Parathyroid adenoma (tissue), 2 donors: Measurements from ENCODE around the gene ETV3.

Experiments
- H2AFZ ChIP-seq: fragments of 300-600 bp; sonication (generic); one replicate; pipeline ENCODE4 v1.7.0; 2017; ENCODE audit warnings: antibody characterized with exemption, mild to moderate bottlenecking
- H3K27ac ChIP-seq: fragments of 300-600 bp; sonication (generic); one replicate; pipeline ENCODE4 v1.7.0; 2017
- H3K27me3 ChIP-seq: fragments of 300-600 bp; sonication (generic); one replicate; pipeline ENCODE4 v1.7.0; 2017; ENCODE audit warnings: low read length; ENCODE audit not compliant: control insufficient read depth, insufficient read depth
- H3K36me3 ChIP-seq: fragments of 300-600 bp; sonication (generic); one replicate; pipeline ENCODE4 v1.7.0; 2017; ENCODE audit warnings: low read length; ENCODE audit not compliant: control insufficient read depth, insufficient read depth
- H3K4me1 ChIP-seq: fragments of 300-600 bp; sonication (generic); one replicate; pipeline ENCODE4 v1.7.0; 2017; ENCODE audit warnings: control low read depth
- H3K4me2 ChIP-seq: fragments of 300-600 bp; sonication (generic); one replicate; pipeline ENCODE4 v1.7.0; 2017; ENCODE audit warnings: low read length
- H3K4me3 ChIP-seq: fragments of 300-600 bp; sonication (generic); one replicate; pipeline ENCODE4 v1.7.0; 2017; ENCODE audit warnings: low read depth, low read length
- H3K79me2 ChIP-seq: fragments of 300-600 bp; sonication (generic); one replicate; pipeline ENCODE4 v1.7.0; 2017; ENCODE audit warnings: control low read depth
- H3K9ac ChIP-seq: fragments of 300-600 bp; sonication (generic); one replicate; pipeline ENCODE4 v1.7.0; 2017; ENCODE audit warnings: mild to moderate bottlenecking
- H3K9me3 ChIP-seq: fragments of 300-600 bp; sonication (generic); one replicate; pipeline ENCODE4 v1.7.0; 2017; ENCODE audit warnings: low read length; ENCODE audit not compliant: control insufficient read depth
- TF ChIP-seq, protein P1 (sequence below): fragments of 300-600 bp; sonication (generic); IDR thresholded peaks from one replicate; pipeline ENCODE4 v1.7.0; 2017; ENCODE audit warnings: antibody characterized with exemption, mild to moderate bottlenecking
- donor health status: primary hyperparathyroidism.

ETV3 gene

DNA sequence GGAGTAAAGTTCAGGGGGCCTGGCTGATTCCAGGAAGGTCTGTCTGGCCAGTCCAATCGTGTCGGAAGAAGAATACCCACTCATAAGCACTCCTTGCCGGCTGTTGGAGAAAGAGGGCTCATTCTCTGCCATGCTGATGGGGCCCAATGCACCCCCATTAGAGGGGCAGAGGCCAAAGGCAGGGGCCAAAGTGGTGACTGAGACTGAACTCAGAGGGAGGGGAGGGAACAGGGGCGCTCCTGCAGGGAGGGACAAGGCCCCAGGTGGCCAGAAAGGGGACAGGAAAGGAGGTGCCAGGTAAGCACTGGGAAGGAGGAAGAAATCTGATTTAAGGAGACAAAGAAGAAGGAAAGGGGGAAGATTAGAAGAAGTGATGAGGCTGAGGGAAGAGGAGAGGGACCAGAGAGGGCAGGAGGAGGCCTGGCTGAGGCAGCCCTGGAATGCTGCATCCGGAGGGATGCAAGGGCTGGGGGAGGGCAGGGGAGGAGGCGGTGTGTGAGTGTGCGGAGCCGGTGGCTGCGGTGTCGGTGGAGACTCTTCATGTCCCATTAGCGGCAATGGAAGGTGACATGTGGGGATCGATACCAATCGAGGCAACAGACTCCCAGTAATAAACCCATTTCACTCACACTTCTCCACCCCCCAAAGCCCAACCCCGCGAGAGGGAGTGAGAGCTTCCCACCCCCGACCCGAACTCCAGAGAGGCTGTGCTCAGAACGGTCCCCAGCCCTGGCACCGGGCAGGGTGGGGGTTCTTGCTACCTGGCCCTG, 26.6 kb downstream of the ETV3 start:
- no peaks in the 10 kb centered on the region for H3K27me3 ChIP-seq
- no peak overlapping the region for H3K4me3 ChIP-seq
- no peak overlapping the region for H3K4me2 ChIP-seq
- no peaks in the 10 kb centered on the region for H3K4me1 ChIP-seq
- no peak overlapping the region for H3K27ac ChIP-seq
- no peak overlapping the region for H2AFZ ChIP-seq
- H3K36me3 ChIP-seq: no peaks in the 10 kb centered on the region
- no peaks in the 10 kb centered on the region for H3K79me2 ChIP-seq
- TF ChIP-seq, protein P1, sequence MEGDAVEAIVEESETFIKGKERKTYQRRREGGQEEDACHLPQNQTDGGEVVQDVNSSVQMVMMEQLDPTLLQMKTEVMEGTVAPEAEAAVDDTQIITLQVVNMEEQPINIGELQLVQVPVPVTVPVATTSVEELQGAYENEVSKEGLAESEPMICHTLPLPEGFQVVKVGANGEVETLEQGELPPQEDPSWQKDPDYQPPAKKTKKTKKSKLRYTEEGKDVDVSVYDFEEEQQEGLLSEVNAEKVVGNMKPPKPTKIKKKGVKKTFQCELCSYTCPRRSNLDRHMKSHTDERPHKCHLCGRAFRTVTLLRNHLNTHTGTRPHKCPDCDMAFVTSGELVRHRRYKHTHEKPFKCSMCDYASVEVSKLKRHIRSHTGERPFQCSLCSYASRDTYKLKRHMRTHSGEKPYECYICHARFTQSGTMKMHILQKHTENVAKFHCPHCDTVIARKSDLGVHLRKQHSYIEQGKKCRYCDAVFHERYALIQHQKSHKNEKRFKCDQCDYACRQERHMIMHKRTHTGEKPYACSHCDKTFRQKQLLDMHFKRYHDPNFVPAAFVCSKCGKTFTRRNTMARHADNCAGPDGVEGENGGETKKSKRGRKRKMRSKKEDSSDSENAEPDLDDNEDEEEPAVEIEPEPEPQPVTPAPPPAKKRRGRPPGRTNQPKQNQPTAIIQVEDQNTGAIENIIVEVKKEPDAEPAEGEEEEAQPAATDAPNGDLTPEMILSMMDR: no peak
- no peaks in the 10 kb centered on the region for H3K9me3 ChIP-seq
- H3K9ac ChIP-seq: no peak overlapping the region

DNA sequence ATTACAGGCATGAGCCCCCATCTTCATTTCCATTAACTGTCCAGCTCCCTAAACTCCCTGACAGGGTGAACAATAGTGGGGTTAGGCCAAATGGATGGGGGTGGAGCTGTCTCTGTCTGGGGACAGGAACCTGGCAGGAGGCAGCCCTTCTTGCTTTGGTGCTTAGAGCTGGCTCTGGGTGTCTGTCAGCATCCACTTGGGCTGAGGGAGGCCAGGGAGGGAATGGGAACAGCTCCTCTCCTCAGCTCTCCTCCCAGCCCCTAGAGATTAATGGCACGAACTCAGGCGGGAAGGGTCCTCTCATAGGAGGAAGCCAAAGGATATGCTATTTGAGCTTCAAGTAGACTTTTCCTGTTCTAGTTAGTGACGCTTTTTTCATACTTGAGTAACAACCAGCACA, 27.5 kb downstream of the ETV3 start:
- Histone ChIP-seq H3K36me3 (no peaks in the 10 kb centered on the region), H3K79me2 (no peaks in the 10 kb centered on the region), H3K27ac (no peak overlapping the region), H3K4me1 (no peaks in the 10 kb centered on the region), H3K9me3 (no peaks in the 10 kb centered on the region), H3K9ac (no peak overlapping the region), H3K4me3 (no peak overlapping the region), H3K4me2 (no peak overlapping the region), H2AFZ (no peak overlapping the region), H3K27me3 (no peaks in the 10 kb centered on the region)
- TF ChIP-seq, protein P1: no peak

DNA sequence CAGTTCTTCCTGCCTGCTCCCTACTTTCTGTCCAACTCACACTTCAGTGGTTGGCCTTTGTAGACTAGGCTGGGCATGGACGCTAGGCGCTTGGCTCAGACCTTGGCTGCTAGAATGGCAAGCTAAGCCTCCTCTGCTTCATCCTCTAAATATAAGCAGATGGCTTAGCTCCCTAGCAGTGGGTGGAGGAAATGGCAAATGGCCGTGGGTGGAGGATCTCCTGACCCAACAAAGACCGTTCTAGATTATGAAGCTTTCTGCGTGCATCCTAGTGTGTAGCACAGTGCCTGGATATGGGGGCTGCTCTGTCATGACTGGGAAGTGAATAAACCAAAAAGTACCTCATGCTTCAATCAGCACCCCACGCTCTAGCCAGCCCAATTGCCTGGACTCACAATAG, 28.2 kb downstream of the ETV3 start:
- Histone ChIP-seq H3K27ac (no peak overlapping the region), H3K4me2 (no peak overlapping the region), H3K36me3 (no peaks in the 10 kb centered on the region), H3K4me1 (no peaks in the 10 kb centered on the region), H3K27me3 (no peaks in the 10 kb centered on the region), H3K9ac (no peak overlapping the region), H2AFZ (no peak overlapping the region), H3K9me3 (no peaks in the 10 kb centered on the region), H3K4me3 (no peak overlapping the region), H3K79me2 (no peaks in the 10 kb centered on the region)
- TF ChIP-seq, protein P1: no peak

DNA sequence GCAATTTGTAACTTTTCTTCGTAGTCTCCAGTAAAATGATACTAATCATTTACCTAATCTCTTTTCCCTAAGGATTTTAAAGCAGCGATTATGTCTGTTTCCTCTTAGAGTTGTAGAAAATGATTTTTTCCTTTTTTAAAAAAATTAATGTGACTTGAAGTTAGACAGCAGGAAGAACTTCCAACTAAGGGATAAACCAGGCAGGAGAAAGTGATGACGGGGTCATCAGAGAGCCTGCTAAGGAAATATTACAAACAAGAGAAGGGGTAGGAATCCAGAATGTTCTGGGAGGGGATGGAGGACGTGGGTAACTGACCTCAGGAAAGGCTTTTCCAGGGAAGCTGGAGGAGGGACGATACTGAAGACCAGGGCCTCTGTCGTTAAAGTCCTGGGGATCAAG, 29.7 kb downstream of the ETV3 start:
- H3K4me3 ChIP-seq: no peak overlapping the region
- H3K79me2 ChIP-seq: no peaks in the 10 kb centered on the region
- no peaks in the 10 kb centered on the region for H3K4me1 ChIP-seq
- H3K27ac ChIP-seq: no peak overlapping the region
- H3K9me3 ChIP-seq: no peaks in the 10 kb centered on the region
- no peak overlapping the region for H3K9ac ChIP-seq
- TF ChIP-seq, protein P1: no peak
- H2AFZ ChIP-seq: no peak overlapping the region
- H3K36me3 ChIP-seq: no peaks in the 10 kb centered on the region
- no peaks in the 10 kb centered on the region for H3K27me3 ChIP-seq
- no peak overlapping the region for H3K4me2 ChIP-seq

DNA sequence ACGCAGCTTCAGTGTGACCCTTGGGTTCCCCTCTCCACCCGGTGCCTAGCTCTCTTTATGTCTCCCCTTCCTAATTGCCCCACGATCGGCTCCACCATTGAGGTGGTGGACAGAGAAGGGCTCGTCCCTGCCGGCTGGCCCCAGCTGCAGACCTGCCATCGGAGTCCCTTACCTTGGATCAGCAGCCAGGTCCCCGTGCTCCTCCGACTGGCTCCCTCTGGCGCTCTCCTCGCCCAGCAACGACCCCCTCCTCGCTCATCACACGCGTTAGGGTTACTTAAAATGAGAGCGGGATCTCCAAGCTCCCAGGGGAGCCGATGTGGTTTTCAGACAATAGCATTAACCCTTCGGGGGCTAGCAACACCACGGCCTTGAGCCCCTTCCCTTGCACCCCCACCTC, 30.5 kb downstream of the ETV3 start:
- H3K4me2 ChIP-seq: no peak overlapping the region
- TF ChIP-seq, protein P1: no peak
- H3K4me3 ChIP-seq: no peak overlapping the region
- no peaks in the 10 kb centered on the region for H3K36me3 ChIP-seq
- no peaks in the 10 kb centered on the region for H3K27me3 ChIP-seq
- H3K9me3 ChIP-seq: no peaks in the 10 kb centered on the region
- no peaks in the 10 kb centered on the region for H3K79me2 ChIP-seq
- no peak overlapping the region for H3K27ac ChIP-seq
- H3K9ac ChIP-seq: no peak overlapping the region
- H3K4me1 ChIP-seq: no peaks in the 10 kb centered on the region
- no peak overlapping the region for H2AFZ ChIP-seq
